Measurements from ENCODE around the gene FLYWCH1. TPM values are rescaled to one million over a fixed set of nuclear protein-coding genes. Genes with fewer than 3 reads are reported as not detected.

FLYWCH1 gene
- polyA plus RNA-seq, 4 donors: 19.3 to 40.9 (median 25.4) TPM

Other genes starting within 250 kb of the FLYWCH1 start
- gene KCTD5, start 229.4 kb upstream of the FLYWCH1 start, polyA plus RNA-seq (ENCODE audit: insufficient read length in 4 of 4): 10 to 100 TPM; 22.0 to 26.5 (median 23.4) TPM
- gene PRSS27, start 191.7 kb upstream of the FLYWCH1 start, polyA plus RNA-seq (ENCODE audit: insufficient read length in 4 of 4): 1 to 10 TPM in 3 of 4 donors, under 1 TPM in 1; 0.92 to 2.5 (median 2.2) TPM
- gene SRRM2, start 159.3 kb upstream of the FLYWCH1 start, polyA plus RNA-seq (ENCODE audit: insufficient read length in 4 of 4): 100 to 1,000 TPM; 392 to 919 (median 636) TPM
- 100 to 1,000 TPM; 205 to 367 (median 263) TPM for gene ELOB, start 134.7 kb upstream of the FLYWCH1 start, polyA plus RNA-seq (ENCODE audit: insufficient read length in 4 of 4)
- gene PRSS33, start 124.4 kb upstream of the FLYWCH1 start, polyA plus RNA-seq (ENCODE audit: insufficient read length in 4 of 4): under 1 TPM in 3 of 4 donors, not detected in 1; 0.13 to 0.97 (median 0.46) TPM
- not detected for gene PRSS41, start 113.5 kb upstream of the FLYWCH1 start, polyA plus RNA-seq (ENCODE audit: insufficient read length in 4 of 4)
- gene PRSS21, start 94.7 kb upstream of the FLYWCH1 start, polyA plus RNA-seq (ENCODE audit: insufficient read length in 4 of 4): not detected
- 1 to 10 TPM in 1 of 4 donors, under 1 TPM in 3; 0.19 to 1.2 (median 0.61) TPM for gene ZG16B, start 81.6 kb upstream of the FLYWCH1 start, polyA plus RNA-seq (ENCODE audit: insufficient read length in 4 of 4)
- gene PRSS22, start 53.8 kb upstream of the FLYWCH1 start, polyA plus RNA-seq (ENCODE audit: insufficient read length in 4 of 4): 10 to 100 TPM in 1 of 4 donors, 1 to 10 TPM in 3; 6.3 to 16.6 (median 8.4) TPM
- 10 to 100 TPM; 21.9 to 38.4 (median 27.9) TPM for gene FLYWCH2, start 28.7 kb upstream of the FLYWCH1 start, polyA plus RNA-seq (ENCODE audit: insufficient read length in 4 of 4)
- gene KREMEN2, start 52.3 kb downstream of the FLYWCH1 start, polyA plus RNA-seq (ENCODE audit: insufficient read length in 4 of 4): 1 to 10 TPM; 1.1 to 2.7 (median 2.3) TPM
- gene PAQR4, start 57.4 kb downstream of the FLYWCH1 start, polyA plus RNA-seq (ENCODE audit: insufficient read length in 4 of 4): 10 to 100 TPM in 2 of 4 donors, 1 to 10 TPM in 2; 8.7 to 11.4 (median 9.9) TPM
- 10 to 100 TPM in 3 of 4 donors, 1 to 10 TPM in 1; 9.8 to 29.0 (median 20.1) TPM for gene PKMYT1, start 68.5 kb downstream of the FLYWCH1 start, polyA plus RNA-seq (ENCODE audit: insufficient read length in 4 of 4)
- 1 to 10 TPM; 2.2 to 4.8 (median 2.9) TPM for gene CLDN9, start 101.0 kb downstream of the FLYWCH1 start, polyA plus RNA-seq (ENCODE audit: insufficient read length in 4 of 4)
- 10 to 100 TPM; 32.8 to 39.4 (median 35.9) TPM for gene CLDN6, start 106.3 kb downstream of the FLYWCH1 start, polyA plus RNA-seq (ENCODE audit: insufficient read length in 4 of 4)
- gene TNFRSF12A, start 108.4 kb downstream of the FLYWCH1 start, polyA plus RNA-seq (ENCODE audit: insufficient read length in 4 of 4): 10 to 100 TPM; 10.1 to 23.1 (median 16.9) TPM
- gene HCFC1R1, start 112.0 kb downstream of the FLYWCH1 start, polyA plus RNA-seq (ENCODE audit: insufficient read length in 4 of 4): 10 to 100 TPM; 54.2 to 86.5 (median 68.9) TPM
- 10 to 100 TPM; 28.5 to 36.4 (median 33.1) TPM for gene THOC6, start 112.1 kb downstream of the FLYWCH1 start, polyA plus RNA-seq (ENCODE audit: insufficient read length in 4 of 4)
- 1 to 10 TPM; 1.5 to 6.9 (median 2.5) TPM for gene BICDL2, start 125.0 kb downstream of the FLYWCH1 start, polyA plus RNA-seq (ENCODE audit: insufficient read length in 4 of 4)
- 1 to 10 TPM in 2 of 4 donors, under 1 TPM in 2; 0.51 to 3.2 (median 1.2) TPM for gene MMP25, start 134.6 kb downstream of the FLYWCH1 start, polyA plus RNA-seq (ENCODE audit: insufficient read length in 4 of 4)
- gene IL32, start 153.7 kb downstream of the FLYWCH1 start, polyA plus RNA-seq (ENCODE audit: insufficient read length in 4 of 4): 10 to 100 TPM; 28.2 to 40.2 (median 32.9) TPM
- under 1 TPM; 0.18 to 0.49 (median 0.20) TPM for gene ZSCAN10, start 187.4 kb downstream of the FLYWCH1 start, polyA plus RNA-seq (ENCODE audit: insufficient read length in 4 of 4)
- 10 to 100 TPM; 15.7 to 22.6 (median 17.8) TPM for gene ZNF205, start 200.7 kb downstream of the FLYWCH1 start, polyA plus RNA-seq (ENCODE audit: insufficient read length in 4 of 4)
- 10 to 100 TPM in 3 of 4 donors, 1 to 10 TPM in 1; 9.6 to 16.4 (median 15.4) TPM for gene ZNF213, start 223.1 kb downstream of the FLYWCH1 start, polyA plus RNA-seq (ENCODE audit: insufficient read length in 4 of 4)

Measured in left renal cortex interstitium (tissue), 4 donors.